Measurements from ENCODE around the gene PLA2G2F.

The PLA2G2F gene

DNA sequence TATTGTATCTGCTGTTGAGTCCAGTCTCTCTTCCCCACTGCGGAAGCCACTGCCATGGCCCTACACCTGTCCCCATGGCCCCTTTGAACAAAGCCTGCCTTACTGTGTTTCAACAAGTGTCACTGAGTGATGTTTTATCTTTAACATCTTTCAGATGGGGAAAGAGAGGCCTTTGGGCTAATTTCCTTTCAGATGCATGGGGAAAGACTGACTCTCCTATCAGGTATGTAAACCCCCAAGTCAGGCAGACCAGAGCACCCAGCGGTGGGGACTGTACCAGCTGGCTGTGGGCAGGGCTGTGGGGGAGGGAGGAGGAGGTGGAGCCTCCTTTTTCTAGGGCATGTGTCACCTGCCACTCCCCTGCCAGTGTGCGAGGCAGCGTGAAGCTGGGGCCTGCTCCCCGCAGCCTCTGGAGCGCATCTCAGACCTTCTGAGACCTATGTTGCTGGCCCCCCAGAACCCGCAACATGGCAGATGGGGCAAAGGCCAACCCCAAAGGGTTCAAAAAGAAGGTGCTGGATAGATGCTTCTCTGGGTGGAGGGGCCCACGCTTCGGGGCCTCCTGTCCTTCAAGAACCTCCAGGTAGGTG, at the start of gene PLA2G2F:
Gene PLA2G2F, plus strand, starts transcription at position 363 of the 590 bp plus-strand sequence. Its CDS starts 105 bp downstream, at position 468.
- no peak for DNase-seq (ENCODE audit: low read depth in 2 of 2)

DNA sequence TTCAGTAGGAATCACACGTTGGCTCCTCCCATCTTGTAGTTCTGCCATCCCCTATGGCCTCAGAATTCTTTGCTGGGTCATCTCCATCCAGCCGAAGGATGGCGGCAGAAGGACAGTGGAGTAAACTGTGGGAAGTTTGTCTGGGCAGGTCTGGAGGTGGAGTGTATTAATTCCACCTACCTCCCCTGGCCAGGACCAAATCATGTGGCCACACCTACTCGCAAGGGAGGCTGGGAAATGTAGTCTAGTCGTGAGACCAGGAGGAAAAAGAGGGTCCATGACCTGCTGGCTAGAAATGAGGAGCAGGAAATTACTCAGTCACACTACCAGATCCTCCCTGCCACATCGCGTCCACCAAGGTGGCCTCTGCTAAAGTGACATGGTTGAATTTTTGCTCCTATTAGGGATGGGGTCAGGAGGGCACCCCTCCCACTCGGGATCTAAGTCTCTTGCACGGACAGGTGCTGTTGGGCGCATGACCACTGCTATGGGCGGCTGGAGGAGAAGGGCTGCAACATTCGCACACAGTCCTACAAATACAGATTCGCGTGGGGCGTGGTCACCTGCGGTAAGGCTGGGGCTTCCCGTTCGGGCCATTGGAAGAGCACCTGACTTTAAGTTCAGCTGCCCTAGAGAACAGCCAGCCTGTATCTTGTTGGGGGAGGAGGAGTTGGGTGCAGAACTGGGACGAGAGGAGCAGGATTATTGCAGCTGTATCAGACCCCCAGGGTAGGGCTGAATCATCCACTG, 49.6 kb upstream of the PLA2G2F start:
- DNase-seq (ENCODE audit: low read depth in 2 of 2) = no peak

GRCh38 chr1:20090119-20090518, 49.0 kb upstream of the PLA2G2F start:
- DNase-seq (ENCODE audit: low read depth in 2 of 2) = no peak

- no peak for DNase-seq (ENCODE audit: low read depth in 2 of 2)
Measured at GRCh38 chr1:20090641-20091040, 48.5 kb upstream of the PLA2G2F start.

DNA sequence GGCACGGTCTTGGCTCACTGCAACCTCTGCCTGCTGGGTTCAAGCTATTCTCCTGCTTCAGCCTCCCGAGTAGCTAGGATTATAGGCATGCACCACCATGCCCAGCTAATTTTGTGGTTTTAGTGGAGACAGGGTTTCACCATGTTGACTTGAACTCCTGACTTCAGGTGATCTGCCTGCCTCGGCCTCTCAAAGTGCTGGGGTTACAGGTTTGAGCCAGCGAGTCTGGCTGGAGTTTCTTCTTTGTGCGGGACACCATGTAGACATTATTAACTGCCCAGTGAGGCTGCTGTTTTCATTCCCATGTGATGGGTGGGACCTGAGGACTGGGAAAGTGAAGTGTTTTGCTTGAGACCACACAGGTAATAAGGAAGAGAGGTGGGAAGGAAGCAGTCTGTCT, 45.8 kb upstream of the PLA2G2F start:
- DNase-seq (ENCODE audit: low read depth in 2 of 2) = no peak

DNA sequence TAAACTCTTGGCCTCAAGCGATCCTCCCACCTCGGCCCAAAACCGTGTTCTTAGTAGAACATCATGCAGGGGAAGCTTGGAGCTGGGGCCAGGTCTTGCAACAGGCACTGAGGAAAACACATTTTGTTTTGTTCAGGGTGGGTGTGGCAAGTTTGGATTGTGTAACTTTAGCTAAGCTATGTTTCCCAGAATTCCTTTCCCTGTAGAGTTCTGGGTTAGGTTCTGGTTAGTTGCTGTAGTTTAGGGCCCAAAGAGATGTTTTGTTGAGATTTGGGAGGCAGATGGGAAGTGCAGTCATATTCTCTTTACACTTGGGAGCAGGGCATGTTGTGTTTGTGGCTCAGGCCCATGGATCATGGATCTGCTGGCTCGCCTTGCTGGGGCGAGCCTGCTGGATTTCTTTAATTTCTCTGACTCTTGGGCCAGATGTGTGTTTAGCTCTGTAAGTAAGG, 45.2 kb upstream of the PLA2G2F start:
- no peak for DNase-seq (ENCODE audit: low read depth in 2 of 2)

GRCh38 chr1:20095564-20096434, 43.3 kb upstream of the PLA2G2F start:
- no peak for DNase-seq (ENCODE audit: low read depth in 2 of 2)

- no peak for DNase-seq (ENCODE audit: low read depth in 2 of 2)
Measured at GRCh38 chr1:20096840-20097447, 42.2 kb upstream of the PLA2G2F start.

- no peak for DNase-seq (ENCODE audit: low read depth in 2 of 2)
Measured at GRCh38 chr1:20099533-20099932, 39.6 kb upstream of the PLA2G2F start.

DNA sequence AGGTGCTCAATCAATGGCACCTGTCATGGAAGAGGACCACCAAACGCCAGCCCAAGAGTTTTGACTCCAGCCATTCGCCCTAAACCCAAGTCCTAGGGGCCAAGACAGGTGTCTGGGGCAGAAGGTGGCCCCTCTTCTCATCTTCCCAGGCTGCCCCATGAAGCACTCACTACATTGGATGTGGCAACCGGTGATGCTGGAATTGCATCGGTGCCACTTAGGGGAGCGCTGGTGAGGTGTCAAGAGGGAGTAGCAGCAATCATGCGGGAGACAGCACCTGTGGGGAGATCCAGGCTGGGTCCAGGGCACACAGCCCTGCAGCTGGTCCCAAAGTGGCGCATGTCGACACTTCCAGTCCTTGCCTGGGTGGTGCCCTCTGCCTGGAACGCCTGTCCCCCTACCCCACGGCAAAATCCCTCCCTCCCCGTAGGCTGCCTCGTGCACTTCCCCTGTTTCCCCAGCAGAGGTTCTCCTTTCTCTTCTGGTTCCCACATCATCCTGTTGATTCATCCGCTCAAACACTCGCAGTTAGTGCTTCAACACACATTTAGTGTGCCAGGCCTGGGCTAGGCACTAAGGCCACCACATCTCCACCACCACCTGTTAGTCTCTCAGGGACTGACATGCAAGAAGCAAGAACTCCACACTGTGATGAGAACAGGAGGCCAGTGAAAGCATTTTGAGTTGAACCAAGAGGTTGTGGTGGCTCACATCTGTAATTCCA, 38.3 kb upstream of the PLA2G2F start:
- DNase-seq (ENCODE audit: low read depth in 2 of 2) = peak; percentile 7 to 14

DNA sequence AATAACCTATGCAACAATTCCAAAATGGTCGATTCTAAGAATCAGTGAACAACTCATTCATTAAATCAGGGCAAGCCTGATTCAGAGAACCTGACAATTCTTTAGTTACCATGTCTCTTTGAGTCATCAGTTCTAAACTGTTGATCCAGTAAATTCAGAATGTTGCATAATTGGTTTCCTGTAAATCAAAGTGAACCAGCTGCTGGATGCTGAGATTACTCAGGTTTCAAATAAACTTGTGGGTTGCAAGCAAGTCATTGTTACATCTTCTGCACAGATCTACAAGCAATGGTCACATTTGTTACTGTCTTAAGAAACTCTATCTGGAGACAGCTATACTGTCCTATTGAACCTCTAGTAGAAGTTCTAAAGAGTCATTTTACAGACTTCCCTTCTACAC, 36.2 kb upstream of the PLA2G2F start:
- DNase-seq (ENCODE audit: low read depth in 2 of 2) = peak; percentile 28 to 36

DNA sequence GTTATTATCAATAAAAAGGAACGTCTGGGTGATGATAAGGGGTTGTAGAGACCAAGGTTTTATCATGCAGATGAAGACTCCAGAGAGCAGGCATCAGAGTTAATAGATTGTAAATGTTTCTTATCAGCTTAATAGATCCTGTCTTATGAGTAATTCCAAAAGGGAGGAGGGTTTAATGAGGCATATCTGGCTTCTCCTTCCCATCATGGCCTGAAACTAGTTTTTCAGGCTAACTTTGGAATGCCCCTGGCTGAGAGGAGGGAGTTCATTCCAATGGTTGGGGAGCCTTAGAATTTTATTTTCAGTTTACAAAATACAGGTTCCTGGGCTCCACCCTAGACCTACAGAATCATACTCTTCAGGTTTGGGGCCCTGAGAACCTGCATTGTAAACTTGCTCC, 33.3 kb upstream of the PLA2G2F start:
- DNase-seq (ENCODE audit: low read depth in 2 of 2) = no peak

DNA sequence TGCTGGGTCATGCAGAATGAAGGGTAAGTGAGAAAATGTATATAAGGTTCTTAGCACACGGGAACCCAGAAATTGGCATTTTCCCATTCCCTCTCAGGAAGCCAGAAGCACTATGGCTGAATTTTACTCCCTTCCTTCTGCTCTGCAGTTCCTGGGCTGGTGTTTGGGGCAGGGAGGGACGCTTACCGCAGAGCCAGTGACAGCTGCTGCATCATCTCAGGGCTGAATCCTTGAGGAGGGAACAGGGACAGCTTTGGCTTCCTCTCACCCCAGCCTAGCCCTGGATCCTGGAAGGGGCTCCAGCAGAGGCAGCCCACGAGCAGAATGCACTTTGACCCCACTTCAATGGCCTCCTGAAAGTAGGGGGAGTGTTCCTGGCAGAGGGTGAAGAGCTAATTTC, 31.8 kb upstream of the PLA2G2F start:
- no peak for DNase-seq (ENCODE audit: low read depth in 2 of 2)

GRCh38 chr1:20107796-20108195, 31.3 kb upstream of the PLA2G2F start:
- no peak for DNase-seq (ENCODE audit: low read depth in 2 of 2)

DNA sequence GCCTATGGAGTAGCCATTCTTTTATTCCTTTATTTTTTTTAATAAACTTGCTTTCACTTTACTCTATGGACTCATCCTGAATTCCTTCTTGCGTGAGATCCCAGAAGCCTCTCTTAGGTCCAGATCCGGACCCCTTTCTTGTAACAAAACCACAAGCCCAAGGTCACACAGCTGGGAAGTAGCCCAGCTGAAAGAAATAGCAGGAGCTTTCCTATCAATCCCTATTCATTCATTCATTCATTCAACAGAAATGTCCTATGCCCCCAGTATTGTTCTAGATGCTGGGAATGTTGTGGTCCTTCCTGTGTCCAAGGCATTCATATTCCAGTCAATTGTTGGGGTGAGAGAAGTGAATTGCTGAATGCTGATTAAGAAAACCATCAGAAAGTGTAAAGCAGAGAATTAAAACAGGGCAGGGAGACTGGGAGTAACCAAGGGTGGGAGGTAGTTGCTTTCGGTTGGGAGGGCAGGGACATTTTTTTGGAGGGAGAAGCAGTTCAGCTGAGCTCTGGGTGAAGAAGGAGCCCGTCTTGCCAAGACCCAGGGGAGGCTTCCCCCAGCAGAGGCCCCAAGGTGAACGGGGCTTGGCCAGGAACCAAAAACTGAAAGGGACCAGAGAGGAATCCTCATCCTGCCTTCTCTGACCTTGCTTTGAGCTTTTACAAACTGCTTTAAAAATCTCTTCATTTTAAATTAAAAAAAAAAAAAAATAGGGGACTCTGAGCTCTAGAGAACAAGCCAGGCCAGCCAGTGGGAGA, 30.6 kb upstream of the PLA2G2F start:
- DNase-seq (ENCODE audit: low read depth in 2 of 2) = no peak

- DNase-seq (ENCODE audit: low read depth in 2 of 2) = no peak
Measured at GRCh38 chr1:20109223-20109856, 29.8 kb upstream of the PLA2G2F start.

DNA sequence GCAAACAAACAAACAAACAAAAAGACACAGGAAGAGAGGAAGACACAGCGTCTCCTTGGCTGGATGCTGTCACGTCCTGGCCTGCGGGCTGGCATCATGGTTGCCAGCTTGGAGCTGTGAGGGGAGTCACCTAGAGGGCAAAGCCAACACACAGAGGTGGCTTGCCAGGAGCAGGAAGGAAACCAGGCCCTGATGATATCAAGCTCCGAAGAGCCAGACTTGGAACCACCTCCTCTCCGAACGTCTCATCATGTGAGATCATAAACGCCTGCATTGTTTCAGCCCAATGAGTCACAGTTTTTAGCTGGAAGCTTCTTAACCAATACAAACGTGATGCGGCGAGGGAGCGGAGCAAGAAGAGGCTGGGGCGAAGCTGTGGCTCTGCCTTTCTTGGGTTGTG, 28.4 kb upstream of the PLA2G2F start:
- no peak for DNase-seq (ENCODE audit: low read depth in 2 of 2)

- no peak for DNase-seq (ENCODE audit: low read depth in 2 of 2)
Measured at GRCh38 chr1:20111452-20111851, 27.7 kb upstream of the PLA2G2F start.

DNA sequence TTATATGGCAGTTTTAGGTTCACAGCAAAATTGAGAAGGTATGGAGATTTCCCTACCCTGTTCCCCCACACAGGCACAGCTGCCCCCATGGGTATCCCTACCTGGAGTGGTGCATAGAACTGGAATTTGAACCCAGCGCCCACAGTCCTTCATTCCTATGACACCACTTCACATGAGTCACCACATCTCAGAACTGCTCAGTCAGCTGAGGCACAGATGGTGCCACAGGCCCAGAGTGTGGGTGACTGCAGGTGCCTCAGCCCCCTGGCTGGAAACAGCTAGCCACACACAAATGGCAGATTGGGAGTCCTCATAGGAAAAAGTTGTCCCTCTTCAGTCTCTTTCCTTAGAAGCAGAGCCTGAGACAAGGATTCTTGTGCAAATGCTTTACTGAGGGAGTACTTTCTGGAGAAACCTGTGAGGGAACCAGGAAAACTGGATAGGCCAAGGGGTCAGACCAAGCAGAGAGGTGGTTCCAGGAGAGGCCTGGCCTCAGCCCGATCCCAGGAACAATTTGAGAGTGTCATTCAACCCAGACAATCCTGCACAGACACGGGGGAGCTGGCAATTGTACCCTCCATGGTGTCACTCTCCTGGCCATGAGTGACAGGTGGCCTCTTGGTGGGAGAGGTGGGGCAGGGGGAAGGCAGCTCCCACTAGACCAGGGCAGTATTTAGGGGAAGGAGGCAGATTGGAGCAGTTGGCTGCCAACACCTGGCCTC, 26.7 kb upstream of the PLA2G2F start:
- DNase-seq (ENCODE audit: low read depth in 2 of 2) = no peak

Data from fibroblast of skin of left quadriceps (primary cell).